Non-pigmented ciliary epithelial cell (primary cell): ENCODE measurements around the gene PTPRM.
"Not testable (repeated sequence)": the region's sequence is repeated elsewhere in the genome, so short reads cannot be mapped to it uniquely, and the experiment has no call there.

Experiments used
- DNase-seq: peaks from one replicate; pipeline ENCODE4 v3.0.0-alpha.2; 2010; ENCODE audit warnings: low read depth

Gene PTPRM

DNA sequence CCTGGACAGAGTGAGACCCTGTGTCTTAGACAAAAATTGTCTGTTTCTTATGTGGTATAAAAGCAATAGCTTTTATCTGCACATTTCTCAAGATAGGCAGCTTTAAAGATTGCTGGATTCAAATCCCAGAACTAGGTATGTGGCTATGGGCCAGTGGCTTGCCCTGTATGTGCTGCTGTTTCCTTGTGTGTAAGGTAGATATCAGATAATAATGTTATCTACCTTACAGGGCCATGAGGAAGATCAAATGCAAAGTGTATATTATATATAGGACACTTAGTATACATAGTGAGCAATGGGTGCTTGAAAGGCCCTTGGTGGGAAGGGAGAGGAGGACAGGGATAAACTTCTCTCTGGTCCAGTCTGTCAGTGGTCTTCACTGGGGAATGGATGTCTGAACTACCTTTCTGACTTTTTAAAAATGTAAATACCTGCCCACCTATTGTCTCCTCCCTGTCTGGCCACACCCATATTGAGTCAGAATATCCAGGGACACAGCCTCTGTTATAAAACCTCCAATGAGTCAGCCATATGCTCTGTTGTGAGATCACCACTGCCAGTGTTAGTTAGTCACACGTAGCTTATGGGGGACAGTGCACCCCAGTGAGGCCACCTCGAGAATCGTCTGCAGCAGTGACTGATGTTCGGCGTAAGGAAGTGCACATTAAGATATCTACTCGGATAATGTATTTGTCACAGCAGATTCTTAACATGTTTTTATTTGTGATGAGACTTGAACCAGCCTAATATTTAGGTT, 383.4 kb downstream of the PTPRM start:
- peak; percentile 45 for DNase-seq

DNA sequence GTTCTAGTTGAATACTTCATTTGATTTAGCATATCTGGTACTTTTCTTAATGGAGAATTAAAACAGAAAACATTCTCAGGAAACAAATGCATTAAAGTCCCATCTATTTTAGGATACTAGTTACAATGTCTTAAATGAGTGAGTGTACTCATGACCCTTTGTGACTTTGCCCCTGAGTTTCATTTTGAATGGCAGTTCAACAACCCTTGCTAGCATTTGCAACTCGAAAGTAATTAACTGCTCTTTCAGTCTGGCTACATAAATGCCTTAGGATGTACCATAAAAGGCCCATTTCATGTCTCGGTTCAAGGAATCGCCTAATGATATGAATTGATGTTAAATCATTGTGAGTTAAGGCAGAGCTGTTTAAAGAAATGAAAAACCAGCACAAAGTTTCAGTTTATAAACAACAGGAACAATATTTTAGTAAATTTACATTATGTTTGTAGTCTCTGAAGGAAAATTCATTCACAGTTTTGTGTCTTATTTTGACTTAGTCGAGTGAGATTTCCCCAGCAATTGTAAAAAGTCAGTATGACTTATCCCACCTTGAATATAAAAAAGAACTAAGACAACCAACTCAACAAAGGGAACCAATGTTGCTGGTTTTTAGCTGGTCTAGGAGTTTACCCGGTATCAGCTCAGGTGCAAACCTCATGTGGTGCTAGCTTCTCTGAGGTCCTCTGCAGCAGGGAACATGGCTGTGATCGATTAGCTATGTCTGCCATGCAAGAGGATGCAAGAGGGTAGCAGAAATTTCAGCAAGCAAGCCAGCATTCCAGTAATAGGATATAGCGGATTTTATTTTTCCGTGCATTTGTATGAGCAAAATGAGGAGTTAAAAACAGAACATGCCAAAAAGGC, 386.2 kb downstream of the PTPRM start:
- DNase-seq = no peak

DNA sequence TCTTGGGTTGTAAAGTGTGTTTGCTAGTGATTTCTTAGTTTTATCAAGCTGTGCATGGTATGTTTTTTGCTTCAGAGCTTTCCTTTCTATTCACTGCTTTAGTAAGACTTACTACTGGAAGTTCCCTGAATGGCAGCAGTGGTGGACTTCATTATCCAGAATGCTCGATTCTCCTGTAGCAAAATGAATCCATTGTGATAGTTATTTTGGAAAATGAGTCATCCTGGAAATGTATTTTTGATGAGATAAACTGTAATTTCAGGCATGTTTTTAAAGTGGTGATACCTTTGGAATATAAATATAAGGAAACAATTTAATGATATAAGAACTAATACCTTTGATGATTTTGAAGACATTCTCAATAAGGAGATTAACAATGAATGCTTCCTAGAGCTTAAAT, 387.1 kb downstream of the PTPRM start:
- no peak for DNase-seq

DNA sequence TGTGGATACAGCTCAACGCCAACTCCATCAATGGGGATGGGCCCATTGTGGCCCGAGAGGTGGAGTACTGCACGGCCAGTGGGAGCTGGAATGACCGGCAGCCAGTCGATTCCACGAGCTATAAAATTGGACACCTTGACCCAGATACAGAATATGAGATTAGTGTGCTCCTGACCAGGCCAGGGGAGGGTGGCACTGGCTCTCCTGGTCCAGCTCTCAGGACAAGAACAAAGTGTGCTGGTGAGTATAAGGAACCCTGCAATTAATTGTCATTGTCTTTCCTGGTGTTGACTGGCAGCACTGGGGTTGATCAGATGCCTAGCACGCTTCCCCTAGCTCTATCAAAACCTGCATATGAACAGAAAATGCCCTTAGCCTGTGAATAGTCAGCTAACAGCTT, 388.1 kb downstream of the PTPRM start:
- DNase-seq = no peak

DNA sequence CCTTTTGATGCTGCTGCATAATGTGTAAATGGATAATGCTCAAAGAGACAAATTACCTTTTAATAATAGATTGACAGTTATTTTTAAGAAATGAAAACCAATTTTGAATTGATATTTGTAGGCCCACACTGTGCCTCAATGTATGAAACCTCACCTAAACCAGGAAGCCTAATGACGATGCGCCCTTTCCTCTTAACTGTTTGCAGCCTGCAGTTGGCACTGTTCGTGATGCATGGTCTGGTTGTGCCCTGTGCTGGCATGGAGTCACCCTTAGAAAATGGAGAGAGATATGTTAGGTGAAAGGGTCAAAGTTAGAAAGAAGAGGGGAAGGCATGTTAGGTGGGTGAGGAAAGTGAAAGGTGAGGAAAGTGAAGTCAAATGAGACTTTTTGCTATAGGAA, 390.2 kb downstream of the PTPRM start:
- no peak for DNase-seq

DNA sequence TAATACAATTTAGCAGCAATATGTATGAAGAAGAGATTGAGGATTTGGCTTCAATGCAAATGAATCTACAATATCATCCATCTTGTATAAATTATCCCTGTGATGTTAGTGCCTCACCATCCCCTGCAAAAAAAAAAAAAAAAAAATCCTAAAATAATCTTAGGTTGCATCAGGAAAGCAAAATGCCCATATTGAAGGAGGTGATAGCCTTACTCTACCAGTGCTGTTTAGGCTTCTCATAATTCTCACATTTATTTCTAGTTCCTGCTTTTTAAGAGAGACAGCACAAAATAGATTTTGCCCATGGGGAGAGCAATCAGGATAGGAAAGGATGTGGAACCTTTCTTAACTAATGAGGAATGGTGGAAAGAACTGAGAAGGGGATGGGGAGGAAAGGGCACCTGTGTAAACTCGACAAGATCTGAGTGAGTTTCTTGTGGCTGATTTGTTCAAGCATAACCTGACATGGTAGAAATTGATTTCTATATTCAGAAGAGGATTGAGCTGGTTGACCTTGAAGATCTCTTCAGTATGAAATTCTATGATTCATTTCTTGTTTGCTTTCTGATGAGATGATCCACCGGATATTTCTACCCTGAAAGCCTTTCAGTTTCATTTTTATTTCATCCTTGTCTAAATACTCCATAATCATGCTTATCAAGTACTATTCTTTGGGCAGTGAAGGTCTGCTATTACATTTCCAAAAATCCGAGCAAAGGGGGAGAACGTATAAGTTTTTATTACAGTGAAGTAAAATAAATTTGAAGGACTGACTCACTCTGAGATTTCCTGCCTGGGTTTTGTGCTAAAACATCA, 391.2 kb downstream of the PTPRM start:
- DNase-seq = no peak

DNA sequence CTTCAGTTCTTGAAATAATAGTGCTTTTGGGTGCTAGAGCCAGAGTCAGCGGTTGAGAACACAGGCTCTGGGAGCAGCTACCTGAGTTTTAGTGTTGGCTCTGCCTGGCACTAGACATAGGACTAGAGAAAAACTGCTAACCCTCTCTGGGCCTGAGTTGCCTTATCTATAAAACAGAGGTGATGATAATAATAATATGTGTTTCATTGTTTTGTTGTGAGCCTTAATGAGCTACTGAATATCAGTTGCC, 391.7 kb downstream of the PTPRM start:
- no peak for DNase-seq

DNA sequence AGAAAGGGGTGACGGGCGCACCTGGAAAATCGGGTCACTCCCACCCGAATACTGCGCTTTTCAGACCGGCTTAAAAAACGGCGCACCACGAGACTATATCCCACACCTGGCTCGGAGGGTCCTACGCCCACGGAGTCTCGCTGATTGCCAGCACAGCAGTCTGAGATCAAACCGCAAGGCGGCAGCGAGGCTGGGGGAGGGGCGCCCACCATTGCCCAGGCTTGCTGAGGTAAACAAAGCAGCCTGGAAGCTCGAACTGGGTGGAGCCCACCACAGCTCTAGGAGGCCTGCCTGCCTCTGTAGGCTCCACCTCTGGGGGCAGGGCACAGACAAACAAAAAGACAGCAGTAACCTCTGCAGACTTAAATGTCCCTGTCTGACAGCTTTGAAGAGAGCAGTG, 399.6 kb downstream of the PTPRM start:
- DNase-seq = not testable (repeated sequence)

DNA sequence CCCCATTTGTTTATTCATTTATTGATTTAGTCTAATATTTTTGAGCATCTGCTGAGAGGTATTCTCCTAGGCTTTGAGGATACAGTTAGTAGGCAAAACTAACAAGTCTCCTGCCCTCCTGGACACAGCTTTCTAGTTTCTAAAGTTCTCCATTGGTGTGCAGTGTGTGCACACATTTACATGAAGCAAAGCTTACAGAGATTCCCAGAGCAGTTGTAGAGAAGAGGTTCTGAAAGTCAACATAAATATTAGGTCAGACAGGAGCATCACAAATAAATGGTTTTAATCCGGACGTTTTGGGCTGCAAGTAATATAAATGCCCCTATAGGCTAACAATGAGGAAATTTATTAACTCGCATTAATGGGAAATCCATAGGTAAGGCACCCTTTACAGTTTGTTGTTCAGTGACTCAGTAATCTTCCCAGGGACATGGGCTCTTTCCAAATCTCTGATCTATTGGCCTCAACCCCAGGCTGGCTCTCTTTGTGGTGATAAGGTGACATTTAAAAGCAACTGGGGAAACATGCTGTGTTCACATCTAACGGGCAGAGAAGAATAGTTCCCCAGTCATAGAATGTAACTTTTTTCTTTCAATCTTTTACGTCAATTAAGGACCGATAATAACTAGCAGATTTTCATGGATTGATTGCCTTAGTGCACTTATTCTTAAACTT, 407.2 kb downstream of the PTPRM start:
- no peak for DNase-seq

DNA sequence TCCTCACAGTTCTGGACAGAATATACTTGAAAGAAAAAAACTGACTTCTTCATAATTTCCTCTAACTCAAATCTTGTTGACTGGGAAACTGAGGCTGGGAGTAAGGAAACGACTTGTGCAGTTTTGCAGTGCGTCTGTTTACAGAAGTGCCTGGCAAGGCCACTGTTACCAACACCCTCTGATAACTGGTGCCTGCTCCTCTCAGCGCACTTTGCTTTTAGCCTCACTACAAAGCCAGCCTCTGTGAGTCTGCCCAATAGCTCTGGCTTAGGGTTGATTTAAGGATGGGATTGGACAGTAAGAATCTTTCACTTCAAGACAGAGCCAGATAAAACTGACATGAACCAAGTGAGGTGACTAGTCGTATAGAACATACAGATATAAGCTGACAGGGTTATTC, 410.8 kb downstream of the PTPRM start:
- no peak for DNase-seq

DNA sequence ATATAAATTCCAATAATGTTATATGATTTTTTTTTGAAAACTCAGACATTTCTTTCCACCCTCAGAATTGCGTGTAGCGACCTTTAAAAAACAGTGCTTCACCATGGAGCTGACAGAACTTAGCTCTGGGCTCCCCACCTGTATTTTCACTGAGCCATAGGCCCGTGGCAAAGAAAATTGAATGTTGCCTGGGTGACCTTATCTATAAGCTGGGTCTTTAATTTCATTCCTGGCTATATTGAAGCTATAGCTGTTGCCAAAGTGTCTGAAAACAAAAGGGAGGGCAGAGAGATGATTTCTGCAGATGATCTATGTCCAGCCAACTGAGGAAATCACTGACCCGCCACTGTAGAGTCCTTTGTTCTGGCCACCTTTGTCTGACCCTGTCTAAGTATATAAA, 411.7 kb downstream of the PTPRM start:
- no peak for DNase-seq

DNA sequence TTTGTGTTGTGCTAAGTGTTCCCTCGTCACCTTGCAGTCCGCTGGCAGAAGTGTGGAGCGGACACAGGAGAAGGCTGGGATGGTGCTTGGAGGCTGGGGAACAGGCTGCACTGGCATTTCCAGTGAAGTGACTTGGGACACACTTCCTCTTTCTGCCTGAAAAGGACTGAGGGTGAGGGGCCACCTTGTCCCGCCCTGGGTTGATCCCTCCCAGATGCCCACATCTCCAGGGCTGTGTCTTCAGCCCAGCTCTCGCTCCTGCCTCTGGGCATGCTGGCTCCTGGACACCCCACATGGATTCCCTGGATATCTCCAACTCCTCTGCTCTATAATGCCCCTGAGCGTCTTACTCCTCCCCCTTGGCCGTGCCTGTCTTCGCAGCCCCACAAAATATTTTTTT, 412.6 kb downstream of the PTPRM start:
- DNase-seq = no peak

DNA sequence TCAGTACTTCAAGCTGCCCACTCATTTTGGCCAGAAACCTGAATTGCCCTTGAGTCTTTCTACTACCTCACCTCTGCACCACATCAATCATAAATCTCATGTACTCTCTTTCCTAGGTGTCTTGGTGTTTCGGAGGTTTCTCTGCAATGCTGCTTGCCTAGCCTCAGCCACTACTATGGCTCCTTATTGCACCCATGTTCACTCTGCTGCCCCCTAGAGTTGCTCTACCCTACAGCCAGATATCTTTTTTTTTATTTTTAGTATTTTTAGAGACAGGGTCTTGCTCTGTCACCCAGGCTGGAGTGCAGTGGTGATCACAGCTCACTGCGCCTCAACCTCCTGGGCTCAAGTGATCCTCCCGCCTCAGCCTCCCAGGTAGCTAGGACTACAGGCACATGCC, 413.0 kb downstream of the PTPRM start:
- DNase-seq = no peak

DNA sequence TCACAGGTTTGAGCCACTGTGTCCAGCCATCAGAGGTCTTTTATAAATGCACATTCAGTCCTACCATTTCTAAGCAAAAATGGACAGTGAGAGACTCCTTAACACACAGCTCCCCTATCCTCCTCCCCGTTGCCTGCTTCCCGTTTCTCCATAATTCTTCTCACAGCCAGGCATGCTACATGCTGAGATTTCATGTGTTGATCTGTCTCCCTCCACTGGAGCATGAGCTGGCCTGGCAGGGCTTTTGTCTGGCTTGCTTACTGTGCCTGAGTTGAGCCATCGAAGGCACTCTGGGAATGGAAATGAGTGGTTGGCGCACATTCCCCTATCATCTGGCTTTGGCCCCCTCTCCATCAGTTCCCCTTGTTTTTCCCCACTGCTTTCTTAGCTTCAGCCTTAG, 413.5 kb downstream of the PTPRM start:
- DNase-seq = no peak

DNA sequence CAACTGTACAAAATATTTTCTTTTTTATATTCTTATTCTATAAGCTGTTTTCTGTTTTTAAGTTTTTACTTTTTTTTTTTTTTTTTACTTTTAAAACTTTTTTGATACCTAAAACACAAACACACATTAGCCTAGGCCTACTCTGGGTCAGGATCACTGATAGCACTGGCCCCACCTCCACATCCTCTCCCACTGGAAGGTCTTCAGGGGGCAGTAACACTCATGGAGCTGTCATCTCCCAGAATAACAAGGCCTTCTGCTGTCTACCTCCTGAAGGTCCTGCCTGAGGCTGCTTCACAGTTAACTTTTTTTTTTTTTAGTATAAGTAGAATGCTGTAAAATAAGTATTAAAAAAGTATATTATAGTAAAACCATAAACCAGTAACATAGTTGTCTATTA, 415.1 kb downstream of the PTPRM start:
- no peak for DNase-seq

DNA sequence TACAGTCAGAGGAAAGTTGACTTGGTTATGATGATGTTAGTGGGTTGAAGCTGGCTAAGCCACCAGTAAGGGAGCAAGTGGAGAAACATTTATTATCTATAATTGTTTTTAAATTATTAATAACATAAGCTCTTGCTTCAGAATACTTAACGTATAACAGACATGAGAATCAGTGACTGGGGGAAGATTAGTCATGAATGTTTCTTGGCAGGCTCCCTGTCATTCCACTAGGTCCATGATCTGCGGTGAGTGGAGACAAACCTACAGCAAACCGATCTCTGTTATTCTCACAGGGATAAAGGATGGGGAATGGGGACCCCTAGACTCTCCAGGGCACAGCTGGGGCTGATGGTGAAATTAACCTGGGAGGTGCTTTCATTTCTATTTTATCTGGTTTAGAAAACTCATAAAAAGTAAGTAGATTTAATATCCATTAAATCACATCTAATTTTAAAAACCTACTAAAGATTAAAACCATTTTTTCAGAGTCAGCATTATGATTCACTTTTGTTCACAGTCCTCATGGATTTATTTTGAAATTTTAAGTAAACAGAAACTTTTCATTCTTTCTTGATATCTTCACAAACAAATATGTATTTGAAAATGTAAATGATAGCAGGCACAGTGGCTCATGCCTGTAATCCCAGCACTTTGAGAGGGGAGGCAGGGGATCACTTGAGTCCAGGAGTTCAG, 420.3 kb downstream of the PTPRM start:
- DNase-seq = peak; percentile 53

DNA sequence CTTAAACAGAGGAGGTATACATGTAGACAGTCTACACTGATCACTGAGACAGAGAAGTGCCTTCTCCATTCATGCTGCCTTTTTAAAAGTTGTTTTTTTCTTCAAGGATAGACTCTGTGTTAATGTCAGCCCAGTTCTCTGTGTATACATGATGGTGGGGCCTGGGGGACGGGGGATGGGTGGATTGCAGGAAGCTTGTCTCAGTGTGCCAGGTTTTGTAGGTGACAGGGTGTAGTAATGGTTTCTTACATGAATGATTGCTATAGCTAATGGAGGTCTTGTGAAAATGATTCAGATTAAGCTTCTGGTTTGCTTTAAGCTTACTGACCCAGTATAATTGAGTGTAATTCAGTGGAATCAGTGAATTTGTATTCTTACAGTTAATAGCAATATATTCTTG, 423.6 kb downstream of the PTPRM start:
- DNase-seq = no peak

DNA sequence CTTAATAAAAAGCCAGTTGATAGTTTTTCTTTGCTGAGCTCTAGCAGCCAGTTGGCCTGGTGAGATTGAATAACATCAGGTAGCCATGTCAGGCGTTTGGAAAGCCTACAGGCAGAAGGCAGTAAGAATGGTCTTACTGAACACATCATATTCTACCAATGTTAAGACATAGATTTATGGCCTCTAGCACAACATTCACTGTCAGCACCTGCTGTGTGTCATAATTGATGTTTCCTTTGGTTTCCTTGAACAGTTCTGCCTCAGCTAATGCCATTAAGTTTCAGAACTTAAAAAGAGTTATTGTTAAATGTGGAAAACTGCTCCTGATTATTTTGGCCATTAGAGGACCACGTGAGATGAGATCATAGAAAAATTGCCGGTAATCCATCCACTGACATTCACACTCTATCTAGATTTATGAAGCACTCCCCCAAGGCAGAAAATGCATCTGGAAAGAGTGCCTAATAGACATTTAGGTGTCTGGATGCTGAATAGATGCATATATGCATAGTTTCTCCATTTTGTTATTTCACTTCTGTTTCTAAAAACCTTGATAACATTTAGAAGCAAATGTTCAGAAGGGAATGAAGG, 434.7 kb downstream of the PTPRM start:
- DNase-seq = no peak

DNA sequence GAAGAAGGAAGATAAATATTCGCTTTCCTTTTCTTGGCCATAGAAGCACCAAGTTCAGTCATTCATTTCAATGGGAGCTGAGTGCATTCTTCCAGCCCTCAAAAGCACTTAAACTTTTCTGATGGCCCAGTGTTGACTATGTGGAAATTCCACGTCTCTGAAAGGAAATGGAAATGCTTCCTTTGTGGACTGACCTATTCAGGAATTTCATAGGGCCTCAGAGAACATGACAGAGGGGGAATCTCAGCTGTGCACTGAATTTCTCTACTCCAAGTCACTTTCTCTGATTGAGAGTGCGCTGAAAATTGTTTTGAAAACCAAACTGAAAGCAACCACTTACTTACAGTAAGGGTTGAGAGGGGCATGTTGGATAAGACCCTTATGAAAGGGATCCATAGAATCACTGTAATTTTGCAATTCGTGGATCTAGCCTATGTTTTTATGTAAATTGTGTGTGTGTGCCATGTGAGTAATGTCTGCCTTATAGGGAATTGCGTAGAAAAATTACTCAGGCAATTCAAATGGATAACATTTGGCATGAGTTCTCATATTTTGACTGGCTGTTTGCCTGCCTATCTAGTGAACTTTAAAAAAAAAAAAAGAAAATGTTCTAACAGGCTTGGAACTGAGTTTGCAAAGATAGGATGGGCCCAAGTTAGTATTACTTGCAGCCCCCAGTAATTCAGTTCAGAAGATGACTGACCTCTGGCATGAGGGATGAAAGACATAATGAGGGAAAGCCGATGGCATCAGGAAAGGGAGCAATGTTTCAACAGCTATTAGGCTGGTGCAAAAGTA, 437.0 kb downstream of the PTPRM start:
- no peak for DNase-seq

DNA sequence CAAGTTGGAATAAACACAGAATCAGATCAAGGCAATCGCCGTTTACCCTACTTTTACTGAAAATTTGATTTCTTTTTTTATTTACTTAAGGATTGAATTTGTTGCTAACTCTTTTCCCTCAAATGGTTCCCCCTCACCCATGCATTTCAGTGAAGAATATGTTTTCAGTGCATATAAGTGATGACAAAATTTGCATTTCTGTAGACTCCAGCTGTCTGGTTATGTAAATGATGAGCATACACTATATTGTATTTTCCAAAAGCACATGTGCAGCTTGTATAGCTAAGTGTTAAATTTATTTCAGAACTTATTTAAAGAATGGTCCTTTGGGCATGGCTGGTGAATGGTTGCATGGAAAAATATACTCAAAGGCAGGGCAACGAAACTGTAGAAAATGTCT, 437.7 kb downstream of the PTPRM start:
- DNase-seq = no peak
